Measurements from ENCODE around the gene NMUR1. TPM values are rescaled to one million over a fixed set of nuclear protein-coding genes. Genes with fewer than 3 reads are reported as not detected.

Gene NMUR1
- total and polyA plus RNA-seq, 2 donors (not counting 3 experiments of a cell fraction or from before 2014, with no cell fraction given) = not detected

- H3K27ac ChIP-seq (ENCODE audit: insufficient read depth, low read depth, low read length) = no peak overlapping the region
- H4K20me1 ChIP-seq (replicated peaks; ENCODE audit: control insufficient read depth, extremely low read depth, insufficient read depth, low read length) = no peaks in the 10 kb centered on the region
- TF ChIP-seq FOS (IDR thresholded peaks at IDR 0.05; ENCODE audit: borderline replicate concordance, insufficient read depth, low read length) = no peak
- TF ChIP-seq CTCF (IDR thresholded peaks at IDR 0.05; ENCODE audit: extremely low read depth in 1 of 2, insufficient read depth in 1 of 2, low read depth in 1 of 2, low read length in 2 of 2) = no peak
- no peak for TF ChIP-seq GATA2 (IDR thresholded peaks at IDR 0.05; ENCODE audit: insufficient read depth, insufficient read length, low read depth, low read length)
- TF ChIP-seq MYC (IDR thresholded peaks at IDR 0.05; ENCODE audit: low read depth, low read length) = no peak
- TF ChIP-seq JUN (IDR thresholded peaks at IDR 0.05; ENCODE audit: borderline replicate concordance, insufficient read depth, insufficient read length, low read depth) = no peak
- TF ChIP-seq EZH2 (IDR thresholded peaks at IDR 0.05; ENCODE audit: borderline replicate concordance, low read depth, low read length, severe bottlenecking) = no peak
- no peak for TF ChIP-seq POLR2AphosphoS5 (IDR thresholded peaks at IDR 0.05; ENCODE audit: insufficient read depth, low read depth, low read length)
- TF ChIP-seq, protein P1, sequence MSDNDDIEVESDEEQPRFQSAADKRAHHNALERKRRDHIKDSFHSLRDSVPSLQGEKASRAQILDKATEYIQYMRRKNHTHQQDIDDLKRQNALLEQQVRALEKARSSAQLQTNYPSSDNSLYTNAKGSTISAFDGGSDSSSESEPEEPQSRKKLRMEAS (IDR thresholded peaks at IDR 0.05; ENCODE audit: insufficient read depth, insufficient read length) = no peak
- TF ChIP-seq POLR2A (IDR thresholded peaks at IDR 0.05; ENCODE audit: low read depth, low read length) = no peak
- H3K9me3 ChIP-seq (replicated peaks; ENCODE audit: control insufficient read depth, insufficient read depth, low read length) = no peaks in the 10 kb centered on the region
- ChIA-PET POLR2A (no interaction called here), CTCF (interaction anchor here (1.4 to 1.8 kb wide), 2 partner anchors 8 to 11 kb away, joined by 5 to 11 read pairs; no protein-coding TSS in a partner anchor)
- intact Hi-C loops (cut with micrococcal nuclease) (no loop called here), dilution Hi-C loops (cut with MboI; ENCODE audit: extremely low pct_ligation_motif_present, low sequenced_read_pairs) (no loop called here)
- peaks cover 9 to 13% of the 10 kb centered on the region in 2 experiments for H3K27me3 ChIP-seq (ENCODE audit: control insufficient read depth in 2 of 2, insufficient read depth in 2 of 2, low read length in 2 of 2)
- H3K4me3 ChIP-seq (replicated peaks in 1 of 3; ENCODE audit: insufficient read depth in 1 of 3, low read depth in 1 of 3, low read length in 3 of 3) = no peak overlapping the region
- H3K79me2 ChIP-seq (ENCODE audit: control insufficient read depth, insufficient read depth, low read length) = no peaks in the 10 kb centered on the region
- H3K36me3 ChIP-seq (ENCODE audit: control insufficient read depth in 2 of 2, extremely low read depth in 1 of 2, insufficient read depth in 2 of 2, low read length in 2 of 2) = no peaks in the 10 kb centered on the region
- no peak for FAIRE-seq
- BruUV-seq (replicated peaks) = no TSS peak
- DNase-seq (ENCODE audit: low read depth, low spot score) = no peak
- no peaks in the 10 kb centered on the region for H3K9me1 ChIP-seq (replicated peaks; ENCODE audit: control insufficient read depth, extremely low read depth, insufficient read depth, low read length)
- H3K4me1 ChIP-seq (ENCODE audit: control insufficient read depth, extremely low read depth, insufficient read depth, low read length) = no peaks in the 10 kb centered on the region
- no peak overlapping the region for H3K9ac ChIP-seq (replicated peaks; ENCODE audit: extremely low read depth, insufficient read depth, low read length)
- no peak overlapping the region for H2AFZ ChIP-seq (ENCODE audit: low read depth, low read length)
- no peak overlapping the region for H3K4me2 ChIP-seq (ENCODE audit: insufficient read depth, low read length)
Measured at GRCh38 chr2:231527955-231528635, 2.1 kb downstream of the NMUR1 start.
